ENCODE measurements around the gene SF1. TPM values are rescaled to one million over a fixed set of nuclear protein-coding genes. Genes with fewer than 3 reads are reported as not detected.

Gene SF1
- total RNA-seq, 1 donor from 2014 or later, result 191 TPM

GRCh38 chr11:64719406-64719805 lies 58.9 kb downstream of the SF1 start:
- no peak for DNase-seq
- no peak for ATAC-seq
- intact Hi-C loops (cut with micrococcal nuclease), result no loop called here

- intact Hi-C loops (cut with micrococcal nuclease), result no loop called here
- no peak for DNase-seq
- no peak for ATAC-seq
These were observed 59.6 kb downstream of the SF1 start for GRCh38 chr11:64718780-64719124.

DNA sequence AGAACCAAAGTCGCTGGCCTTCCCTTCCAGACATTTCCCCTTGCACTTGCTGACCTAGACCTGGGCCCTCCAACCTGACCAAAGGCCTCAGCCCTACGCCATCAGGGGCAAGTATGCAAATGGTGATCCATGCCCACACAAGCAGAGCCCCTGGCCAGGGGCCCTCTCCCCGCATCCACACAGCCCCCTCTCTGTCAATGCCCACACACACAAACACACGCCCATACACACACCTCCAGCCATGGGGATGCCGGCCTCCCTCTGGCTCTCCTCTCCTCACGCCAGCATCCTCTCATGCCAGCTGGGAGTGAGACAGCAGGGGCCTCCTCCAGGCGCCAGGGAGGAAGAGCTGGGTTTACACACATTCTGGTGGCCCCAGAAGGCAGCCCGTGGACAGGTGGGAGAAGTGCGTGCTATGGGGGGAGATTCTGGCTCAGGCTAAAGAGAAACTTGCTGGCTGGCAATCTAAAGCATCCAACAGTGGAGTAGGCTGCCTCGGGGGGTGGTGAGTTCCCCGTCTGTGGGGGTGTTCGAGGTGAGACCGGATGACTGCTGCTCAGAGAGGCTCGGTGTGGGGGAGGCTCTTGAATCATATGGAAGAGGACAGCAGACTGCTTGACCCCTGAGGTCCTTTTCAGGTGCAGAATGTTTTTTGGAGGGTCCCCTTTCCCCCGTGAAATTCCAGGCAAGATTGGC lies 60.1 kb downstream of the SF1 start:
- no peak for DNase-seq
- ATAC-seq, result no peak
- intact Hi-C loops (cut with micrococcal nuclease), result no loop called here

GRCh38 chr11:64717268-64717578 lies 61.1 kb downstream of the SF1 start:
- DNase-seq (no peak), ATAC-seq (no peak)
- intact Hi-C loops (cut with micrococcal nuclease), result no loop called here

DNA sequence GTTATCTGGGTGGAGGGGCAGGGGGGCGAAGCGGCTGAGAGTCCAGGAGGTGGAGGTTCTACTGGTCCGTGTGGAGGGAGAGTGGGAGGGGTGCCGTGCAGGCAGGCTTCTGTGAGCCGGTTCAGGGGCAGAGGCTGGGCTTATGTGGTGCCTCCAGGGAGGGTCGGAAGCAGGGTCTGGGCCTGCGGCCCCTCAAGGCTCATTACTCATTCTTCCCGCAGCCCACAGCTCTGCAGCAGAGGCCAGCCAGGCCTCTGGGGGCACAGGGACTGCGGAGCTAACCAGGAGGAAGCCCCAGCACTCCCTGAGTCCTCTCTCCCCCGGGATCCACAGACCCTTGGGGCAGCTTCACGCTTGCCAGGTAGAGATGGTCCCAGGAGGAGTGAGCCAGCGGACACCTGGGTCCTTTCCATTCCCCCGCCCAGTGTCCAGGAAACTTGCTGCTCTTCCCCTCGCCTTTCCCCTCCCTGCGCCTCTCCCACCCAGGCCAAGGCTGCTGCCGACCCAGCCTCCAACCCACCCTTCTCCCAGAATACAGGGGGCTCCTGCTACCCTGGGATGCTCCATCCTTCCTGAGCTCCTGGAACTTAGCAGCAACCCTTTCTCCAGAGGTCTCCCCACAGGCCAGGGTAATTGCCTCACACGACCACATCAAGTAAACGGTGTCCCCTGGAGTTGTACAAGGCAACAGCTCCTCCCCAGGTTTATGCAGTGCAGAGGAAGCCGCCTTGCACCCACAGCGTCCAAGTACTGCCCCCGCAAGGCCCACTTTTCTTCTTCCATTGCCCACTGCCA lies 61.7 kb downstream of the SF1 start:
- ATAC-seq (no peak), DNase-seq (no peak)
- intact Hi-C loops (cut with micrococcal nuclease), result no loop called here

DNA sequence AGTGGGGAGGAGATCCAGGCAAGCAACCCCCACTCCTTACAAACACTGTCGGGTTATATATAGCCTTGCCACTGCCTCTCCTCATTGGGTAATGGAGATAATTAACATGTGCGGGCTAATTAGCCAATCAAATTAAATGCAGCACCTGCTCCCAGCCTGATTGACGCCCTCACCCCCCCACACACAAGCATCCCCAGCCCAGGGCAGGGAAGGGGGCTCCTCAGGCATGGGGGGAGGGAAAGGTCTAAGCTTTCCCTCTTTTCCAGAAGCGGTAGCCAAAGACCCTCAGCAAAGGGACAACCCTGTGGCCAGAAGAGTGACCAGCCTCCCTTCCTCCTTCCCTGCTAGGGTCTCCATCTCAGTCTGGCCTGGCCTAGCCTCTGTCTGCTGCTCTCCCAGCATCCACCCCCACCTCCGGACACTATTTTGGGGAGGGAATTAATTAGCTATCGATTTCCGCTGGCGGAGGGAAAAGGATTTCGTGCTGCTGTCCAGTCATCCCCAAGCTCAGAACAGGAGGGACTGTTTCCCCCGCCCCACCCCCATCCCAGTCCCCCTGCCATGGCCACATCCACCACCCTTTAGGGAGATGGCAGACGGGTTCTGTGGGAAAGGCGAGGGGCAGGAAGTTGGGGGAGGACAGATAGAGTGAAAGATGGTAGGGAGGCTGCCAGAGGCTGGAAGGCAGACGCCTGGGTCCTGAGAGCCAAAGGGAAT lies 62.4 kb downstream of the SF1 start:
- DNase-seq, result no peak
- intact Hi-C loops (cut with micrococcal nuclease), result no loop called here

GRCh38 chr11:64715110-64715509 lies 63.2 kb downstream of the SF1 start:
- DNase-seq (no peak), ATAC-seq (no peak)
- intact Hi-C loops (cut with micrococcal nuclease), result no loop called here

More for the DNA sequence above, 62.4 kb downstream of the SF1 start:
- ATAC-seq, result no peak

- intact Hi-C loops (cut with micrococcal nuclease), result no loop called here
- DNase-seq (no peak), ATAC-seq (no peak)
These were observed 63.7 kb downstream of the SF1 start for GRCh38 chr11:64714666-64715065.

Other genes with a start within 250 kb of the SF1 start
- not detected for gene SLC22A11, start 222.6 kb downstream of the SF1 start, total RNA-seq
- not detected for gene SLC22A12, start 187.3 kb downstream of the SF1 start, total RNA-seq
- gene NRXN2, start 55.3 kb downstream of the SF1 start, total RNA-seq, result 0.97 TPM
- gene RASGRP2, start 34.4 kb downstream of the SF1 start, total RNA-seq, result 44.5 TPM
- 175 TPM for gene PYGM, start 18.6 kb downstream of the SF1 start, total RNA-seq
- gene MAP4K2, start 24.7 kb upstream of the SF1 start, total RNA-seq, result 8.6 TPM
- gene MEN1, start 32.0 kb upstream of the SF1 start, total RNA-seq, result 9.1 TPM
- gene CDC42BPG, start 66.1 kb upstream of the SF1 start, total RNA-seq, result 0.40 TPM
- gene EHD1, start 100.1 kb upstream of the SF1 start, total RNA-seq, result 52.5 TPM
- 13.0 TPM for gene ATG2A, start 138.7 kb upstream of the SF1 start, total RNA-seq
- gene PPP2R5B, start 146.1 kb upstream of the SF1 start, total RNA-seq, result 18.4 TPM
- not detected for gene GPHA2, start 157.4 kb upstream of the SF1 start, total RNA-seq
- gene MAJIN, start 193.6 kb upstream of the SF1 start, total RNA-seq, result not detected
- gene BATF2, start 218.4 kb upstream of the SF1 start, total RNA-seq, result 1.2 TPM
- 115 TPM for gene ARL2, start 235.6 kb upstream of the SF1 start, total RNA-seq
- 19.3 TPM for gene SNX15, start 248.9 kb upstream of the SF1 start, total RNA-seq